NCI-H187 (cell line): ENCODE measurements around the gene DISP3.

Source experiments
- DNase-seq, 2 experiments: peaks; one replicate each; lab custom pipeline; 2025; lab: John Stamatoyannopoulos, UW

Gene DISP3

DNA sequence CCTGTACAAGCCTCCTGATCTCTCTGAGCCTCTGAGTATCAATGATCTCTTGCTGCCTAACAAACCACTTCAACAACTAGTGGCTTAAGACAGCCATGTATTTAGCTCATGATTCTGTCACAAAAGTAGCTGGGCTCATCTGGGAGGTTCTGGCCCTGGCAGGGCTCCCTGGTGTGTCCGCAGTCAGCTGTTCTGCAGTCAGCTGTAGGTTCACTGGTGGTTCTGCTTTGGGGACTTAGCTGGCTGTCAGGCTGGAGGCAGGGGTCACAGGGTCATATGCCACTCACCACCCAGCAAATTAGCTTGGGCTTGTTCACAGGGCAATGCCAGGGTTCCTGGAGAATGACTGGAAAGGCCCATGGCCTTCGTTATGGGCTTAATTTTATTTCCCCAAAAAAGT lies 64.8 kb downstream of the DISP3 start:
- DNase-seq: no peak

DNA sequence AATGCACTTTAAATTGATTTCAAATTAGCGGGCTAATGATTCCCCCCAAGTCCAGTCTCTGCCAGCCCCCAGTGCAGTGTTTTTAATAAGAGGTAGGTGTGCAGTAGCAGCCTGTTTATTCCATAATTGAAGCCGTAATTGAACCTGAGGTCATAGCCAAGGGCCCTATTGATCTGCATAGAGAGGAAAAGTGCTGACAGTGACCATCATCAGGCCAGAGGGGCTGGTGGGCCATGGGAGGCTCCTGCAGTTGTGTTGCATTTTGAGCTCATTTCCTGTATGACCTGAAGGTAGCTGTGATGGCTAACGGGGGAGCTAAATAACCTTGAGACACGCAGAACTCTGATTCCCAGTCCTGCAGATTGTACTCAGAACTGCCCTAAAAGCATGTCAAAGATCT lies 67.5 kb downstream of the DISP3 start:
- no peak for DNase-seq

- DNase-seq: no peak
Measured at GRCh38 chr1:11550664-11551283, 71.8 kb downstream of the DISP3 start.

DNA sequence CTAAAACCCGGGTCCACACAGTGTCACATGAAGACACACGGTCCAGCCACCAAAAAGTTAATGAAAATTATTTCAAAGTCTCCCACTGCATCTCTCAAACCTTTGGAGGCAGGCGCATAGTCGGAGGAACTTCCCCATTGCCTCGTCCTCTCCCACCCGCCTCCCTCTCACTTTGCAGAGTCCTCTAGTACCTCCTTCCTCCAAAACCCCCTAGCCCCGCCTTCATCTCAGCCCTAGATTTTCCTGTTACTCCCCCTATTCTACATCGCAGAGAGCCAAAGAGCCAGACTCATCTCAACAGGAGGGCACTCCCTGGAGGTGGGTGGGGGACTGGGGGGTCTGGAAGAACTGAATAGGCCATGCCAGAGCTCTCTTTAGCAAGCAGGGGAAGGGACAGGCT lies 79.3 kb downstream of the DISP3 start:
- no peak for DNase-seq

DNA sequence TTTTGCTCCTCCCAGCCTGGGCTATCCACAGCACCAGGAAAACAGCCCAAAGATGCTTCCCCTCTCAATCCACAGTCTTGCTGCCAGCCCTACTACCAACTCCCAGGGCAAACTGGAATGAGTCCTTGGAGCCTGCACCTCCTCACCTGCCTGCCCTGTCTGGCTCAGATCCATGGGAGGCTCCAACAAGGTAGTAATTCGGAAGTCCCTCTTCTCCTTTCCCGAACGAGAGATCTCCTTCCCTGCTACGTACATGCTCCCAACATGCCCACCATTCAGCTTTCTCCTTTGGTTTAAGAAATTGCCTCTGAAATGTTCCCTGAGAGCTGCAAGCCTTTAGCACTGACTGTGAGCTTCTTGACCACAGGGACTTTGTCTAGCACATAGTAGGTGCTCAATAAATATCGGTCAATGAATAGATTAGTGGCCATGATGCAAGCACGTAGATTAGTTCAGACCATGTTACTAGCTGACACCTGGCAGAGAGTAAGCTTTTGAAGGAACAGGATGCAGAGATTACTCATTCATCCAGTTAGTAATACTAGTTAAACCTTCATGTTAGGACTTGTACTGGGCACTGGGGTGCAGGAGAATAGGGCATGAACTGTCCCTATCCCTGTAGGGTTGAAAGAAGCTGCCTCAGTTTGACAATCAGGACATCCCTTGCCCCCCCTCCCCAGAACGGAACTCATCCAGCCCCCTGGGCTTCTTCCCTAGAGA lies 80.1 kb downstream of the DISP3 start:
- DNase-seq: no peak

GRCh38 chr1:11559591-11559970 lies 80.6 kb downstream of the DISP3 start:
- DNase-seq: no peak

DNA sequence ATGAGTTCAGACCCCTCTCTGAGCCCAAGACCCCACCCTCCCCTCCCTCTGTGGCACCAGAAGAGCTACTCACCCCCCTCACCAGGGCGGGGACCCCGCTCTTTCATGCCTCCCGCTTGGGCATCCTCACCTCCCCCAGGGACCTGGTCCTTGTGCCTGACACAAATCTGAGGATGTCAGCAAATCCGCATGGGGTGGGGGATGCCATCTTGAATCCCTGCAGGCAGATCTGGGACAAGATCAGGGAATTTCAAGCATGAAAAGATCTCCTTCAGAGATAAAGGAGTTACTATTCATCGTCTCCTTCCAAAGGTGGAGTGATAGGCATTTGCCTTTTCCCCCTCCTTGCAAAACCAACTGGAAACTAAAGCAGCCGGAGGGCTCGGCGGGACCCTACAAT lies 81.1 kb downstream of the DISP3 start:
- DNase-seq: no peak

- no peak for DNase-seq
Measured at GRCh38 chr1:11561740-11562139, 82.8 kb downstream of the DISP3 start.

DNA sequence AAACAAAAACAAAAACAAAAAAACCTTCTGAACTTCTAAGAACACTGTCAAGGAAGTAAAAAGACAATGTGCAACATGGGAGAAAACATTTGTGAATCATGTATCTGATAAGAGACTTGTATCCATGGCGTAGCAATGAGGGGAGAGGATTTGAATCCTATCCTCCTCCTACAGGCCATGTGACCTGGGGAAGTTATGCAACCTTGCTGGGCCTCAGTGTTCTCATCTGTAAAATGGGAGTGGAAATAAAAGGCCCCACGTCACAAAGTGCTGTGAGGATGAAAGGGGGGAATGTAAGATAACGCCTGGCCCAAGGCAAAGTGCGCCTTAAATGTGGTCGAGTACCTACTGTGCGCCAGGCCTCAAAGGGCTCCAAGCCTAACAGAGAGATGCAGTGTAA lies 83.7 kb downstream of the DISP3 start:
- DNase-seq: no peak

DNA sequence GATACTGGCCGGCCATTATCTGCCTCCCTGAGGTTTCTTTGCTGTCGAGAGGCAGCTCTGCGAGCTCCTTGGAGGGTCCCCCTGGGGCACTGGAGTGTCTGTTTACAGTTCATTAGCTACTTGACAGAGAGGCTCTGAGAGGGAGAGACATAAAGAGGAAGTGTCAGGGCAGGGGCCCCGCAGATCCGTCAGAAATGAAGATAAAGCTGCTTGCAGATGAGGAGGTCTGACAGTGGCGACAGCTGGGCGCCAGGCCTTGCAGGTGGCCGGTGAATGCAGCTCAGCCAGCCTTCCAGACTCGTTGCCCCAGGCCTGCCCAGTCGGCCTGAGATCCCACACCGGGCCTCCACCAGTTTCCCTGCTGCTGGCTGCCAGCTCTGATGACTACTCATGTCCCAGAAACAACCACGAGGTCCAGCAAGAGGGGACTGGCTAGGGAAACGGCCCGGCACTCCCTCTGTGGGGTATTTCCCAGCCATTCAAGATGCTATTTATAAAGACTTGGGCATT lies 84.7 kb downstream of the DISP3 start:
- DNase-seq: peak; percentile 95 to 96

DNA sequence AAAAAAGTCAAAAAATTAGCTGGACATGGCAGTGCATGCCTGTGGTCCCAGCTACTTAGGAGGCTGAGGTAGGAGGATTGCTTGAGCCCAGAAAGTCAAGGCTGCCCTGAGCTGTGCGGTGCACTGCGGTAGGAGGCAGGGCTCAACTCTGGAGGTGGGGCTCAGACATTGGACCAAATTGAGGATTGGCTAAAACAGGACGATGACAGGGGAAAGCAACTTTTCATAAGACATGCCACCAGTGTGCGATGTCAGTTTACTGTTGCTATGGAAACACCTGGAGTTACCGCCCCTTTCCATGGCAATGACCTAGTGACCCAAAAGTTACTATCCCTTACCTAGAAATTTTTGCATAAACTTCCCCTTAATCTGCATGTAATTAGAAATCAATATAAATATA lies 85.3 kb downstream of the DISP3 start:
- DNase-seq: no peak

DNA sequence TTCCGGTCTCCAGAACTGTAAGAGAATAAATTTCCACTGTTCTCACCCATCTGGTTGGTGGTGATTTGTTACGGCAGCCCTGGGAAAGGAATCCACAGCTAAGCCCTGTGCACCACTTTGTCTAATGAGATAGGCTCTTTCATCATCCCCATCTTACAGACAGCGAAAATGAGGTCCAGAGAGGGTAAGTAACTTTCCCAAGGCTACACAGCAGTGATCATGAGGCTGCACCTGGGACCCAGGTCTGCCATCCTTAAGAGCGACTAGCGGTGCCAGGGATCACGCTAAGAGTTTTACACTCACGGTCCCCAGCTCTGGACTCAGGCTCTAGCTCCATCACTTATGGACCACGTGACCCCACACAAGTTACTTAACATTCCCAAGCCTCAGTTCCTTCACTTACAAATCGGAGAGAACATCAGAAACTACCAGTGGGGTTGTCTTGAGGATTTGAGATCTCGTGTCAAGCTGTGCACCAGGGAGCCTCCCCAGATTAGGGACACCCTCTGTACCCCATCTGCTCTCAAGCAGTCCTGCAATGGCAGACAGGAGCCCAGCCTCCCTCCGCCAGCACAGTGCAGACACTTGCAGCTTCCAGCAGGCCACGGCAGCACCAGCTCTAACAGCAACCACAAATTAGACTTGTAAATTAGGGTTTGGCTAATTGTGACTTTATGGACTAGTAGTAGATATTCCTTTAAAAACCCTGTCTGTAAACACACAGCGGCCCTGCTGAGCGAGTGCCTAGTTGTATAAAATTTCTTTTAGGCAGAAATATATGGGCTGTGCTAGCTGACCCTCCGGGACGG lies 87.3 kb downstream of the DISP3 start:
- no peak for DNase-seq

DNA sequence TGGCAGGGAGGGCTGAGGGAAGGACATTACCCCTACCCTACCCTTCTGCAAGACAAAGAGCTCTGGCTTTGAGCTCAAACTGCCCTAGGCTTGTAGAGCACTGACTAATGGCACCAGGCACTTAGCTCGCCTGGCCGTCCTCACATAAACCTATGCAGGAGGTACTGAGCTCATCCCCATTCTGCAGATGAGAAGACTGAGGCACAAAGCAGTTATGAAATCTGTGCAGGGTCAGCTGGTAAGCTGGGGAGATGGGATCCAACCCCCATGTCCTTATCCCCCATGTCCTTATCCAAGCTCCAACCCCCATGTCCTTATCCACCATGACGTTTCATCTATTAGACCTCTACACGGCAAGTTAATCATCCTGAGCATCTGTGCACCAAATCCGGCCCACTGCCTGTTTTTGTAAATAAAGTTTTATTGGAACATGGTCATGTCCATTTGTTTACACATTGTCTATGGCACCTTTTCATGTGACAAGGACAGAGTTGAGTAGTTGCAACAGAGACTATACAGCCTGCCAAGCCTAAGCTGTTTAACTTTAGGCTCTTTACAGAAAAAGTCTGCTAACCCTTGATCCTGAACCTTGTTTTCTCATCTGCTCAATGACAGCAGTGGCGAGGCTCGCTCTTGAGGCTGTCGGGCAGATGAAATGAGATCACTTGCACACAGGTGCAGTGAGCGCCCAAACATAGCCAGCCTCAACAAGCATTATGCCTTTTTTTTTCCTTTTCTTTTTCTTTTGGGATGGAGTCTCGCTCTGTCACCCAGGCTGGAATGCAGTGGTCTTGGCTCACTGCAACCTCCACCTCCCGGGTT lies 88.5 kb downstream of the DISP3 start:
- DNase-seq: no peak

GRCh38 chr1:11568687-11569086 lies 89.7 kb downstream of the DISP3 start:
- no peak for DNase-seq

- DNase-seq: no peak
Measured at GRCh38 chr1:11569551-11569950, 90.6 kb downstream of the DISP3 start.

- no peak for DNase-seq
Measured at GRCh38 chr1:11569954-11570353, 91.0 kb downstream of the DISP3 start.

GRCh38 chr1:11570821-11571380 lies 91.9 kb downstream of the DISP3 start:
- no peak for DNase-seq

- DNase-seq: no peak
Measured at GRCh38 chr1:11571906-11572616, 93.1 kb downstream of the DISP3 start.

GRCh38 chr1:11573116-11573692 lies 94.2 kb downstream of the DISP3 start:
- no peak for DNase-seq

GRCh38 chr1:11575553-11575952 lies 96.6 kb downstream of the DISP3 start:
- DNase-seq: no peak
